SK-N-SH (cell line): ENCODE measurements around the gene CATSPERZ.

Experiments used
- EZH2phosphoT487 ChIP-seq: fragments of 200-600 bp; sonication (generic); IDR thresholded peaks from 2 replicates; pipeline ENCODE4 v1.6.1; 2017; ENCODE audit warnings: low read depth, mixed run types, mild to moderate bottlenecking, antibody characterized with exemption, moderate library complexity, borderline replicate concordance
- GABPA ChIP-seq: IDR thresholded peaks from 2 replicates; pipeline ENCODE4 v1.4.0; 2012; ENCODE audit warnings: low read depth, mild to moderate bottlenecking
- JUND ChIP-seq: IDR thresholded peaks from 2 replicates; pipeline ENCODE4 v1.4.0; 2012
- MAX ChIP-seq: IDR thresholded peaks from 2 replicates; pipeline ENCODE4 v1.4.0; 2012; ENCODE audit warnings: low read depth
- NFIC ChIP-seq: IDR thresholded peaks from 2 replicates; pipeline ENCODE4 v1.4.0; 2012; ENCODE audit warnings: borderline replicate concordance
- POLR2AphosphoS5 ChIP-seq: IDR thresholded peaks from 2 replicates; pipeline ENCODE4 v1.6.1; 2012; ENCODE audit warnings: low read depth, low read length
- RAD21 ChIP-seq: IDR thresholded peaks from 2 replicates; pipeline ENCODE4 v1.6.1; 2012; ENCODE audit warnings: mild to moderate bottlenecking, low read length
- RCOR1 ChIP-seq: fragments of 150-350 bp; IDR thresholded peaks from 2 replicates; pipeline ENCODE4 v1.6.1; 2017; ENCODE audit warnings: antibody characterized with exemption, low read length
- ZBTB33 ChIP-seq: IDR thresholded peaks from 2 replicates; pipeline ENCODE4 v1.4.0; 2012; ENCODE audit warnings: low read depth, borderline replicate concordance
- TF ChIP-seq, protein P1 (sequence below): fragments of 200-600 bp; sonication (generic); IDR thresholded peaks from 2 replicates; pipeline ENCODE4 v1.6.1; 2017; ENCODE audit warnings: antibody characterized with exemption, mild to moderate bottlenecking, moderate library complexity

GRCh38 chr11:64253043-64253442 lies 47.1 kb upstream of the CATSPERZ start:
- TF ChIP-seq, protein P1, sequence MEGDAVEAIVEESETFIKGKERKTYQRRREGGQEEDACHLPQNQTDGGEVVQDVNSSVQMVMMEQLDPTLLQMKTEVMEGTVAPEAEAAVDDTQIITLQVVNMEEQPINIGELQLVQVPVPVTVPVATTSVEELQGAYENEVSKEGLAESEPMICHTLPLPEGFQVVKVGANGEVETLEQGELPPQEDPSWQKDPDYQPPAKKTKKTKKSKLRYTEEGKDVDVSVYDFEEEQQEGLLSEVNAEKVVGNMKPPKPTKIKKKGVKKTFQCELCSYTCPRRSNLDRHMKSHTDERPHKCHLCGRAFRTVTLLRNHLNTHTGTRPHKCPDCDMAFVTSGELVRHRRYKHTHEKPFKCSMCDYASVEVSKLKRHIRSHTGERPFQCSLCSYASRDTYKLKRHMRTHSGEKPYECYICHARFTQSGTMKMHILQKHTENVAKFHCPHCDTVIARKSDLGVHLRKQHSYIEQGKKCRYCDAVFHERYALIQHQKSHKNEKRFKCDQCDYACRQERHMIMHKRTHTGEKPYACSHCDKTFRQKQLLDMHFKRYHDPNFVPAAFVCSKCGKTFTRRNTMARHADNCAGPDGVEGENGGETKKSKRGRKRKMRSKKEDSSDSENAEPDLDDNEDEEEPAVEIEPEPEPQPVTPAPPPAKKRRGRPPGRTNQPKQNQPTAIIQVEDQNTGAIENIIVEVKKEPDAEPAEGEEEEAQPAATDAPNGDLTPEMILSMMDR: no peak
- no peak for TF ChIP-seq NFIC
- TF ChIP-seq GABPA: no peak
- no peak for TF ChIP-seq MAX
- TF ChIP-seq POLR2AphosphoS5: no peak
- TF ChIP-seq RCOR1: no peak
- TF ChIP-seq ZBTB33: no peak
- TF ChIP-seq RAD21: no peak
- TF ChIP-seq EZH2phosphoT487: no peak
- no peak for TF ChIP-seq JUND
